GM19452 (cell line): ENCODE results near the gene ROMO1.

ENCODE experiments used
- ATAC-seq: cut with Tn5 transposase; IDR thresholded peaks from one replicate; pipeline ENCODE4 v1.9.1; 2021; ENCODE audit not compliant: unreplicated experiment

The ROMO1 gene

DNA sequence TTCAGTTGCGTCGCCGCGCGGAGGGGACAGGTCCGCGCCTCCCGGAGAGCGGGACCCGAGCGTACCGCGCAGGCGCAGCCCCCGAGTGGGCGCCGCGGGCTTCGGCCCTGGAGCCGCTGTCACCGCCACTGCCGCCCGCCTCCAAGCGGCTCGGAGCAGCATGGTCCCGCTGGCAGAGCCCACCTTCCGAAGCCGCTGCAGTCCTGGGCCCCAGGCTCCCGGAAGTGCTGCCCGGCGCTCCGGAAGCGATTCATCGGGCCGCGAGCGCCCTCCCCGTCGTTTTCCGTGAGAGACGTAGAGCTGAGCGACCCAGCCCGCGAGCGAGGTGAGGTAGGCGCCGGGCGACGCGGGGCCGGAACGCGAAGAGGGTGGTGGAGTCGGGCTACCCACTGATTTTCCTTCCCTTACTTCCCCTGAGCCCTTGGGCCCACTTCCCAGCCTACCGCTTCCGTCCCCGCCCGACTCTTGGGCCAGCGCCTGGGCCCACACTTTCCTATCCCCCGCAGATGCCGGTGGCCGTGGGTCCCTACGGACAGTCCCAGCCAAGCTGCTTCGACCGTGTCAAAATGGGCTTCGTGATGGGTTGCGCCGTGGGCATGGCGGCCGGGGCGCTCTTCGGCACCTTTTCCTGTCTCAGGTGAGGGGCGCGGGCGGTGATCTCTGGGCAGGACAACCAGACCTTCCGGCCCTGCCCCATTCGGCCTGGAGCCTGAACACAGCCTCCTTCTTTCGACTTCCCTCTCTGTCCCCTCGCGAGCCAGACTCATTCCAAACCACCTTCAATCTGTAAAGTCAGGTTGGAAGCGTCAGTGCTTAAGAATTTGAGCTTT is at the start of gene ROMO1, which contains the start of gene NFS1:
Gene ROMO1 (plus strand): TSS at position 279 of the 830 bp plus-strand sequence. CDS start 228 bp downstream, at position 507.
Gene NFS1 (minus strand): TSS at position 226 of the 830 bp plus-strand sequence. CDS start 64 bp downstream, at position 162.
- ATAC-seq, result peak; percentile 79

DNA sequence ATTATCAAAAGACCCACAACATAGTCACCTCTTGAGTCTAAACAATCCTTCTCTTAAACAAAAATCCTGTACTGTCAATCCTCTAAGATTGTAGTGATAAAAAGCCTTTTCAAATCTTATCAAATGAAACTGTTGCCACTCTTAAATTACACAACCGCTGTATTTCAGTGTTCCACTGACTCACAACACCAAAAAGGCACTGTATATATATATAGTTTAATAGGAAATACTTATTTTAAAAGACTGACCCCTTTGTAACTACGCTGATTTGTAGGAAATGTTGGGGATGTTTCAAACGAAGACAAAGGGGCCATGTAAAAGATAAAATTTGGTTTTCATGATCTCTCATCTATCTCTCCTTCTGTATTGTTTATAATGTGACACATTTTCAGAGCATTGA is 48.6 kb upstream of the ROMO1 start:
- ATAC-seq, result no peak

DNA sequence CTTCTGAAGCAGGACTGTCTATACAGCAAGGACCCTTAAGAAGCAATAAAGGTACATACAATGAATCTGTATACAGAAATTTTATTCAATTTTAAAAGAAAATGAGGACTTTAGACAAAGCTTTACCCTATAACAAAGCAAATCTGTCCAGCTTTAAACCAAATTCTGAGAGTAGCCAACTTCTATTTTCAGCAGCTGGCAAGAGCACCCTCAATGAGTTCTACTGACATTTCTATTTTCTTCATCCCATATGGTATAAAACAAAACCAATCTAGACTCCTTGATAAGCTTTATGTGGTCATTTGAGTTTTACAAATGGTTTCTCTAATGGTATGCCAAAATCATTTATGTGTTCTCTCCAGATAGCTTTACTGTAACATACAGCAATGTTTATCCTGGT is 47.2 kb upstream of the ROMO1 start:
- no peak for ATAC-seq

DNA sequence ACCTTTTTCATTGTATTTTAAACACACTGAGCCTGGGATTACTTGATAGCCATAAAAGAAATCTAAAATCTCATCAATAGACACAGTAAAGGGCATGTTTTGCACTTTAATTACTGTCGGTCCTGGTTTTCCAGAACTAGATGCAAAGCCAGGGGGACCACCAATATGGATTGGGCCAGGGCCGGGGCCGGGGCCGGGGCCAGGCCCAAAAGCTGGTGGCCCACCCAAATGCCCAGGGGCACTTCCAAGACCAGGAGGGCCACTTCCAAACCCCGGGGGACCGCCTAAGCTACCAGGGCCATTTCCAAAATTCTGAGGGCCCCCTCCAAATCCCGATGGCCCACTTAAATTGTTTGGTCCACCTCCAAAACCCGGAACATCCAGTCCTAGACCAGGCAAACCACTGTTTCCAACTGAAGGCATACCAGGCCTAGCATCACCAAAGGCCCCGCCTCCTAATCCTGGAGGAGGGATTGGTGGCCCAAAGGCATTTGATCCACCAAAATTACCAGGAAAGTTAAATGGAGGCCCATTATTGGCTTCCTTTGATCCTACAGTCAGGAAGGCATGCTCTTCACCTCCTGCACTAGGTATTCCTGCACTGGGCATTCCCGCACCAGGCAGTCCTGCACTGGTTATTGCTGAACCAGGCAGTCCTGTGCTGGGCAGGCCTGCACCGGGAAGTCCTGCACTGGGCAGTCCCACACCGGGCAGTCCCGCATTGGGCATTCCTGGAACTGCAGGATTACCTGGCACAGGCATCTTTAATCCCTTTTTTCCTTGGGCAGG is 46.4 kb upstream of the ROMO1 start:
- no peak for ATAC-seq

DNA sequence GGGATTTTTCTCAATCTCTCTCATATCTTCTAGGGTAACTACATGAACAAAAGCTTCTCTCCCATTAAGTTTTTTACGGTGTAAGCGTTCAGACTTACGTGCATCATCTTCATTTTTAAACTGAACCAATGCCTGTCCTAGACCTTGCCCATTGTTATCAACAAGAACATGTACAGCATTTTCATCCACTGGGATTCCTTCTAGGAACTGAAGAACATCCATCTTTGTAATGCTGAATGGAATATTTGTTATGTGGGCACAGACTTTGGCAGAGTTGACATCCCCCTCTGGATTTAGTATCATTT is 45.8 kb upstream of the ROMO1 start:
- ATAC-seq, result no peak

DNA sequence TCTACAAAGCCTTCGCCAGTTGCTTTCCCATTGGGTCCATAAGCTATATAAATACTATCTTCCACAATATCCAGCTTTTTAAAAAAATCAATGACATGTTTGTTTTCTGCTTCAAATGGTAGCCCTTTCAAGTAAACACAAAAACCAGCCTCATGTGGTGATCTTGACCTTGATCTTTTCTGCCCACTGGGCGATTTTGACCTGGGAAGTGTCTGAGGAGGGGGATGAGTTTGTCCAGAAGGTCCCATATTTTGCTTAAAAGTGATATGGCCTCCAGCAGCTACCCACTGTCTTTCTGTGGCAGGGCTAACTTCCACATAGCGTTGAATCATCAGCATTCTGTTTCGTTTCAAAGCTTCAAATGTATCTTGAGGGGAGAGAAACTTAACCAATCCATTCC is 45.3 kb upstream of the ROMO1 start:
- no peak for ATAC-seq

DNA sequence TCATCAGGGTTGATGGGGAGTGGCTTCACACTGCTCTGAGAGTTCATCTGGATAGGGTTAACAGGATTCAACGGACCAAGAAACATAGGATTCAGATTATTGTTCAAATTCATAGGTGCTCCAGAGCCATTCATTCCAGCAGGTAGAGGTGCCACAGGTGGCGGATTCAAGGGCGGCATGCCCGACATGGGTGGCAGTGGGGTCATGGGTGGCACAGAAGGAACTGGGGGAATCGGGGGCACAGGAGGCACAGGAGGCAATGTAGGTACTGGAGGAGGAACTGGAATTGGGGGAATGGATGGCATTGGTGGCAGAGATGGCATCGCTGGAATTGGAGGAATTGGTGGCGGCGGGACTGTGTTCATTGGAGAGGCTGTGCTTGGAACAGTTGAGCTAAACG is 44.8 kb upstream of the ROMO1 start:
- no peak for ATAC-seq

DNA sequence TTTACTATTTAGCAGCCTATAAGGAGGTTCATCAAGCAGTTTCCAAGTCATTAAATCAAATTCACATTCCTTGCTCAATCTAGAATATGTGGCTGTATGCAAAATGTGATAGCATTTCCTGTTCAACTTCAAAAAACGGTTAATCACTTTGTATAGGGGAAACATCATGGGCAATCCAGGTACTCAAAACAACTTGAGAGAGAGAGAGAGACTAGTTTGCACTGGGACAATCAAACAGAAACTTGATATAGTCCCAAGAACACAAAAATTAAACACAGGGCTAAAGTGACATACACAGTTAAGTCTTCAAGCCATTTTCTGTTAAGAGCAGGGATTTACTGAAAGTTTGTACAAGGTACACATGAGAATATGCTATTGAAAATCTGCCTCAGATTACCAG is 41.9 kb upstream of the ROMO1 start:
- no peak for ATAC-seq

DNA sequence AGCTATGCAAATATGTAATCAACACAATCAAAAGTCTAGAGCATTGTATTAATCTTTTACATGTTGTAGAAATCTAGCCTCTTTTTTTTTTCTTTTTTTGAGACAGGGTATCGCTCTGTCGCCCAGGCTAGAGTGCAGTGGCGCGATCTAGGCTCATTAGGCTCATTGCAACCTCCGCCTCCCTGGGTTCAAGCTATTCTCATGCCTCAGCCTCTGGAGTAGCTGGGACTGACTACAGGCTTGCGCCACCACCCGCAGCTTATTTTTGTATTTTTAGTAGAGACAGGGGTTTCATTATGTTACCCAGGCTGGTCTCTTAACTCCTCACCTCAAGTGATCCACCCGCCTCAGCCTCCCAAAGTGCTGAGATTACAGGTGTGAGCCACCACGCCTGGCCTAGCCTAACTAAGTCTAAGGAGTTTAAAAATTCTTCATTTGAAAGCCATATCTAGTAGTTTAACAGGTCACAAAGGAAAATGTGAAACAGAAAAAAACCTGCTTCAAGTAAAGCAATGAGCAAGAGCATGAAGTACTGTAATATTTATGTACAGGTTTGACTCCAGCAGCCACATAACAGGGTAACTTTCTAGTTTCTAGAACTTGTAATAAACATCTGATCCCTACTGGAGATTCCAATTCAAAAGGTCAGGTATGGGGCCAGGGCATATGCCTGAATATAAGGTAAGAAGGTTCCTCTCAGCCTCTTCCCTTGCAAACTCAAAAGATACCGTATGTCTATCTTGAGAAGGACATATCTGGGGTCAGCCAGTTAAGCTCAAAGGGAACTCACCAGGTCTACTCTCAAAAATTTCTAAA is 38.9 kb upstream of the ROMO1 start:
- ATAC-seq, result no peak

DNA sequence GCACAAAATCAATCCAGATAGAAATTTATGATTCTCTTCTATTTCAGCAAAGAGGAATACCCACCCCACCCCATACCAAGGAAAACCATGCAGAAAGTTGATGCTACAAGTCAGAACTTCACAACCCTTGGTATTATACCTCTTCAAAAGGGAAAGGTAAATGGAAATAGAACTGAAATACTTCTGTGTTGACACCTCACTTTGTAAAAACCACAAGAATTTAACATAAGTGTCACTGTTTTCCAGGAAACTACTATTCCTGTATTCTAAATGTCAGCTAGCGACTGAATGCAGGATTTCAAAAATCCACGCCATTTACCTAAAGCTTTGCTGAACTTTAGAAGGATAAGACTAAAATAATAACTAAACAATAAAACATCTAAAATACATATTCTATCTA is 38.2 kb upstream of the ROMO1 start:
- ATAC-seq, result no peak

DNA sequence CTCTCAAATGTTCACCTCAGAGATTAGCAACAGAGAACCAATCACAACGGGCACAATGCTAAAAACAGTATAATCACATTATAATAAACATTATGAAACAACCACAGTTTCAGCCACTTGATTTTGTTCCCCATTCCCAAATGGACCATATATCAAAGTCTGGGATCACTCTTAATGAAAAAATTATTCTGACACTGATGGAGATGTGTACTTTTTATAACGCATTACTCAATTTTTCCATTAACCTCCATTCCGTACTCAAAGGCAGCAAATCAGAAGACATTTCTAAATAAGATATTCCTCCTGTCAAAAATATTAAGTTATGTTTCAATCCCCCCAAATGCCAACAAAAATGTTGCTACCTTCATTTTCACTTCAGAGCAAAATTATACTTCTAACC is 37.3 kb upstream of the ROMO1 start:
- no peak for ATAC-seq

DNA sequence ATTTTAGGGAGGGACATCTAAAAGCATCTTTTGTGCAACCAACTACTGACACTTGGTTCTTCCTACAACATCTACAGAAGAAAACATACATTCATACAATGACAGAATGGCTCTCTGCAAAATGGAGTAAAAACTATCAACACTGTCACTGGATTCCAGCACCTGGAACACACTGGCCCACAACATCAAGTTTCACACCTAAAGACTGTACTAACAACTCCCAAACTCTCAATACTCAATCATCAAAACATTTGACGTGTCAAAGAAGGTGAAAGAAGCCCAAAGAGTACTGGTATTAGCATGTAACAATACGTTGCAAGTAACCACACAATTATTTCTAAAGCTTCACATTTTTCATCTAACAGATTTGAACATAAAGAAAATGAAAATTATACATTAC is 36.7 kb upstream of the ROMO1 start:
- ATAC-seq, result no peak

DNA sequence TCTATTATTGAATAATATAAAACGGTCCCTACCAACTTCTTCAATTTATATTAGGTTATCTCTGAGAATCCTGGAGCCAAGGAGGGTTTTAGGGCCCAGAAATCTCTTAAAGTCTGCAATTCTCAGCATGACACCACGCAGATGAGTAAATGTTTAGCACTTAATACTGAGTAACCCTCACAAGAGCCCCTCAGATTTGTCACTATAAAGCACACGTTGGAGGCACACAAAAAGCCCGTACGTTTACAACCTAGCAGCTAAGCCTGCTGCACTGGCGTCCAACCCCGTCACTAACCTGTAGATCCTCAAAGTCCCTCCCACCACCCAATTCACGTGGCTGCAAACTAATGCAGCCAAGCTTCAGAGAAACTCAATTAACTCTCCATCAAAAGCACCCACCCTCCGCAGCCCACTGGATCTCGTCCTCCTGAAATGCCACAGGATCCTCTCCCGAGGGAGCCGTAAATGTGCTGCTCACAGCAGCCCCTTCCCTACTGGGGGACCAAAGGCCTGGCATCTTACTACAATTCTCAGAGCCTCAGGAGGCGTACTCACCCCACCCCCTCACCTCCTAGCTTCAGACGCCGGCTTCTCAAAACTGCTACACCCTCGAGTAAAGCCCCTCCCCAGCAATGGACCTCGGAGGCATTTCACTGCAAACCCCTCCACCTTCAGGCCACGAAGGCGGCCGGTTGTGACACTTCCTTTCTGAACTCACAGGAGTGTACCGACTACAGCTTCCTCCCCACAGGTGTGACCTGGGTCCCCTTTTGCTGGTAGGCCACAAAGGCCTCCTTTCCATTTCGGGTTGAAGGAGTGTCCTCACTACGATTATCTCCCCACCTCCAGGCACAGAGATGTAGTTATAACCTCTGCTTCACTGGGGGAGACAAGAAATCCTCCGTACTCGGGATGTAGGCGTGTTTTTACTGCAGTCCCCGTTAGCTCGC is 35.4 kb upstream of the ROMO1 start:
- ATAC-seq, result peak; percentile 30

DNA sequence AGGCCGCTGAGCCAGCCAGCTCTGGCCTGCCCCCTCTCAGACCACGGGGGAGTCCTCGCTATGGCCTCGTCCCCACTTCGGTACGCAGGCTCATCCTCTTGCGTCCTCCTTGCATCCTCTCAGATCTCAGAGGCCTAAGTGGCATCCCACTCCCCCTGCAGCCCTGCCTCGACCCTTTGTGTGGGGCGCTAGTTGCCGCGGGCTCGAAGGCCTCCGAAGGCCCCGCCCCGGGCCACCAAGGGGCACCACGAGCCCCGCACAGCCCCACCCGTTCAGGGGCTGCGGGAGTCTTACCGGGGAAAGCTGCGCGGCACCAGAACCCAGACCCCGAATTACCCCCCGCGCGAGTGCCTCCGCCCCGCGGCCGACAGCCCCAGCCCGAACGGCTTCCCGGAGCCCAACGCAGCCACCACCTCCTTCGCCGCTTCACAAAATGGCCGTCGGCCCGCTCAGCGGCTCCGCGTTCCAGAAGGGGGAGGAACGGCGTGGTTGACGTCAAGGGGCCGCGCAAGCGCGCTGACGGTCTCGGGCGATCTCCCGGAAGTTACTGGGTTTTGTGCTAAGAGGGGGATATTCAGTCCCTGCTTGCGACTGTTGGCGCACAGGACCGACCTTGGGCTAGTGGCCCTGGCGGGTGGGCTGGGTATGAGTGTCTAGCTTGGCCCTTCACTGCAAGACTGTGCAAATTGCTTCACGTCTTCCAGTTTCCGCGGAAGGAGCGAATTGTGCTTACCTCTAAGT is 34.6 kb upstream of the ROMO1 start, which contains the start of the genes CPNE1 and RBM12:
Gene CPNE1 (minus strand): TSS at position 435 of the 741 bp plus-strand sequence. CDS start 31,977 bp downstream, outside the sequence.
Gene RBM12 (minus strand): TSS at position 435 of the 741 bp plus-strand sequence. CDS start 9,578 bp downstream, outside the sequence.
- ATAC-seq, result peak; percentile 61

DNA sequence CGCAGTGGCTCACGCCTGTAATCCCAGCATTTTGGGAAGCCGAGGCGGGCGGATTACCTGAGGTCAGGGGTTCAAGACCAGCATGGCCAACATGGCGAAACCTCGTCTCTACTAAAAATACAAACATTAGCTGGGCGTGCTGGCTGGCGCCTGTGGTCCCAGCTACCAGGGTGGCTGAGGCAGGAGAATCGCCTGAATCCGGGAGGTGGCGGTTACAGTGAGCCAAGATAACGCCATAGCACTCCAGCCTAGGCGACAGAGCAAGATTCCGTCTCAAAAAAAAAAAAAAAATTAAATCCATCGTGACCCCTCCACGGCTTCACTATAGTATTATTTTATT is 33.3 kb upstream of the ROMO1 start:
- ATAC-seq, result no peak

DNA sequence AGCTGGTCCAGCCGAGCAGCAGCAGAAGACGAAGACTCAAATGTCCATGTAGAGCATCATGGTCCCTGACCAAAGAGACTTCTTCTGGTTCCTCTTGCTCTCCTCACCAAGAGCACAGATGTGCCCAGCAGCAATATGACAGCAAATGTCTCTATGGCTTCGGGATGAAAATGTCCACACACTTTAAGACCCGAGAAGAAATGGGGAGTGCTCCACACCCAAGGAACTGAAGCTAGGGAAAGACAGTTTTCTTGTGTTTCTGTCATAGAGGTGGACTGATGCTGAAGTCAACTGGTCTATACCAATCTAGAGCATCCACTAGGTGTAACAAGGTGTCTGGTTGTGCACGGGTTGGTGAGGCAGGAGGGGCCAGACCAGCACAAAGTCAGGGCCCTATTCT is 30.0 kb upstream of the ROMO1 start:
- no peak for ATAC-seq

DNA sequence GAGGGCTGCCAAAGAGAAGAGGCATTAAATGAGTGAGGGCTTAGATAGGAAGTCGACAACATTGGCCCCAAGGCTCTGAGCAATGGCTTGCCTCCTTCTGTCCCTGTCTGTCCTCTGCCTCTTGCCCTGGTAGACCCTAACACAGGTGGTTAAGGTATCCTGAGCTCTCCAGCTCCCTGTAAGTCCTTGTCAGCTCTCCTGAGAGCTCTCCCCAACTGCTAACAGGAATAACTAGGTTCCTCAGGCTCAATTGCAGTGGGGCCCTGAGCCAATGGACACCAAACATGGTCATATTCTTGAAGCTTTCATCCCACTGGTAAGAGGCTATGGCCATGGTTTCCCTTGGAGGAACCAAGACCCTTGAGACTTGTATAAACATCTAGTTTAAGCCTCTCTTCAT is 29.5 kb upstream of the ROMO1 start:
- no peak for ATAC-seq

DNA sequence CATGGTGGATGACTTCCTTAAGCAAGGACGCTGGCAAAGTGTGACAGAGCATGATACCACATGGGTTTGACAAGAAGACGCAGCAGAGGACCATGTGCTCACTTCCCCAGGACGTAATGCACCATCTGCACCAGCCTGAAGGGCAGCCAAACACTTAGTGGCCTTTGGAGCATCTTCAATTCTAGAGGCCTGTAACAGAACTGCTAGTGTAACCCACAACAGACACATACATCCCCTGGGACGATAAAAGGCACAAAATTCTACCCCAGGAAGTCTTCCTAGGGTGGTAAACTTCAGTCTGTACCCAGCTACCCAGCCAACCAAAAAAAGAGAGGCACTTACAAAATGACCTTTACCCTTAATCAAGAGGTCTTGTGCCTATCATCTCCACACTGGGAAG is 25.3 kb upstream of the ROMO1 start:
- ATAC-seq, result no peak

DNA sequence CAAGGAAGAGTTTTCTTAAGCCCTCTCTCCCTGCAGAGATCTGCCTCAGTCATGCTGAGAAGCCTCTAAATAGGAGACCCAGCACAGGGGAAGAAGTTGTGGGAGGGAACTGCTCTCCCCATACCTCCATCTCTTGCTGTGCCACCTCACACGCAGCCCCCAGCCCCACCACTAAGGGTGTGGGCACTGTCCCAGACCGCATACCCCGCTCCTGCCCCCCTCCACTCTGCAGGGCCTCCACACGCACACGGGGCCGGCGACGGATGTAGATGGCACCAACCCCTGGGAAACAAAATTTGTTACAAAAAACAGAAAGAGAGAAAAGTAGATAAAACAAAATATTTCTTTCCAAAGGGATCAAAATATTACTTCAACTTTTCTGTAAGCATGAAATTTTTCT is 24.3 kb upstream of the ROMO1 start:
- ATAC-seq, result no peak
